Ectodermal cell (in vitro differentiated cells): ENCODE measurements around the gene IRF7.

Source experiments
- H3K27ac ChIP-seq: 2 replicates; pipeline ENCODE4 v1.7.0; 2013; ENCODE audit warnings: mild to moderate bottlenecking, low read depth, low read length; ENCODE audit not compliant: insufficient read depth, poor library complexity, severe bottlenecking
- H3K27me3 ChIP-seq: 2 replicates; pipeline ENCODE4 v1.7.0; 2013; ENCODE audit warnings: mild to moderate bottlenecking, low read length; ENCODE audit not compliant: insufficient read depth, control insufficient read depth, poor library complexity, severe bottlenecking
- H3K36me3 ChIP-seq: one replicate; pipeline ENCODE4 v1.7.0; 2013; ENCODE audit warnings: low read length; ENCODE audit not compliant: control insufficient read depth, insufficient read depth
- H3K4me1 ChIP-seq: one replicate; pipeline ENCODE4 v1.7.0; 2013; ENCODE audit warnings: low read length; ENCODE audit not compliant: control insufficient read depth, insufficient read depth
- H3K4me3 ChIP-seq: 2 replicates; pipeline ENCODE4 v1.7.0; 2013; ENCODE audit warnings: low read depth, low read length, control low read depth; ENCODE audit not compliant: insufficient read depth
- H3K9me3 ChIP-seq: 2 replicates; pipeline ENCODE4 v1.7.0; 2013; ENCODE audit warnings: mild to moderate bottlenecking, low read length, moderate library complexity; ENCODE audit not compliant: control insufficient read depth
- WGBS, 2 experiments: methylation state at CpG; one replicate each; pipeline ENCODE4 v1.1.7; 2013; ENCODE audit warnings: missing lambda C conversion rate in 2 of 2; 5-methylcytosine and 5-hydroxymethylcytosine counted together

The IRF7 gene

DNA sequence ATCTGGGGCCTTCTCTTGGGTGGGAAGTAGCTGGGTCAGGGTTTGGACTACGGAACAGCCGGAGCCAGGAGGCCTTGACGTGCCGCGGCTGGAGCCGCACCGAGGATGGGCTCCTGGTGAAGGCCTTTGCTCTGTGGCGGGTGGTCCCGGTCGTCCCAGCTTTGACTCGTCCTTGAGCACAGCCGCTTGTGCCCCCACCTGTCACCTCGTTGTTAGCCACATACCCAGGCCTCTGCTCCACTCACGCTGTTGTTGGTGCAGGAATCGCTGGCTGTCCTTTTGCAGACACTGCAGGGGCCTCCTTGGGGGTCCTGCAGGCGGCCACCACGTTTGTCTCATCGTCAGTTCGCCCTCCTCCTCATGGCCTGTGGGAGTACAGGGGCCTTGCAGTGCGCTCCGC, 22.4 kb downstream of the IRF7 start:
- H3K4me1 ChIP-seq, result no peaks in the 10 kb centered on the region
- H3K36me3 ChIP-seq, result peaks cover 71% of the 10 kb centered on the region
- no peak overlapping the region for H3K4me3 ChIP-seq
- no peak overlapping the region for H3K27ac ChIP-seq
- H3K9me3 ChIP-seq, result no peaks in the 10 kb centered on the region
- no peaks in the 10 kb centered on the region for H3K27me3 ChIP-seq
- 95 to 96% methylated on average over 21 of the region's 21 CpGs for WGBS, 2 experiments

DNA sequence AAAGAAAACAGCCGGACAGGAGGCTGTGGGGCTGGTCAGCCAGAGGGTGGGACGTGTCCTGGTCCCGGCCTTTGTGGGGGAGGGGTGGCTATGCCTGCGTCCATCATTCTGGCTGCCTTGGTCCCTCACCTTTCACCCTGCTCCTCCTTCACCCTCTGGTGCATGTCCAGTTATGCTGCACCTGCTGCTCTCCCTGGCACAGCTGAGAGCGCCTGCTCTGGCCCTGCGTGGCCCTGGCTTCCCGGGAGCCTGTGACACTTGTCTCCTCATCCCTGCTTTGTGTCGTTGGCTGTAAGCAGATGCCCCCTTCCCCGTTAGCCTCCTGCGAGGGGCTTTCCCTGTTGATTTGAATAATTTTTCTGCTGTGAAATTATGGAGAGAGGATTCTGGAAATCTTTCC, 22.8 kb downstream of the IRF7 start:
- 95 to 97% methylated on average over 10 of the region's 10 CpGs for WGBS, 2 experiments
- Histone ChIP-seq H3K4me1 (no peaks in the 10 kb centered on the region), H3K9me3 (no peaks in the 10 kb centered on the region), H3K27ac (no peak overlapping the region), H3K27me3 (no peaks in the 10 kb centered on the region), H3K36me3 (peaks cover 66% of the 10 kb centered on the region), H3K4me3 (no peak overlapping the region)

DNA sequence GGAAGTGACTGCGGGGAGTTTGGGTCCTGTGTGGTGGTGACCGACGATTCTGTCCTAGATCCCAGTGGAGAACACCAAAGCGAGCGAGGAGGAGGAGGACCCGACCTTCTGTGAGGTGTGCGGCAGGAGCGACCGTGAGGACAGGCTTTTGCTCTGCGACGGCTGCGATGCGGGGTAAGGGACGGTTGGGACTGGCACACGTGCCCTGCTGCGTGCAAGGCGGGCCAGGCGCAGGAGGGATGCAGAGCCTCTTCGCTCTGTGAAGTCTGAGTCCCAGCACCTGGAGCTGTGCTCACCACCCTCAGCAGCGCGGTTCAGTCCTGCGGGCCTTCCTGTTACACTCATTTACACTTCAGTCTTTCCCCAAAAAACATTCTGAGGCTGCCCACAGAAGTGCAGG, 23.2 kb downstream of the IRF7 start:
- Histone ChIP-seq H3K4me3 (no peak overlapping the region), H3K27me3 (no peaks in the 10 kb centered on the region), H3K9me3 (no peaks in the 10 kb centered on the region), H3K4me1 (no peaks in the 10 kb centered on the region), H3K27ac (no peak overlapping the region), H3K36me3 (peaks cover 67% of the 10 kb centered on the region)
- WGBS, 2 experiments, result 97% methylated on average over 22 of the region's 22 CpGs

DNA sequence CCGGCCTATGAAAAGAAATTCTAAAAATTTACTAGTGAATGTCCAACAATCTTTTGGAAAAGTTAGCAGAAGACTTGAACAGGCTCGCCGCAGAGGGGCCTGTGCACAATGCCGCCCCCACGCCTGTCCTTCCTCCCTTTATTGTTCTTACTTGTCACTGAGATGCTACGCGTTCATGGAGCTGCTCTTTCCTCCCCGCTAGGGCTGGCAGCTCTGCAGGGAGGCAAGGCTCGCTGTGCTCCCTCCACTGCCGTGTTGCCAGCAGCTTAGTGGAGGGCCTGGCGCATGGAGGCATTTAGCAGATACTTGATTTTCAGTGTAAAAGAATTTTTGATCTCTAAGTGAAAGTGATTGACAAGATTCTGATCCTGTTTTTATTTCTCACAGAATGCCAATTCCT, 24.8 kb downstream of the IRF7 start:
- no peak overlapping the region for H3K4me3 ChIP-seq
- no peaks in the 10 kb centered on the region for H3K4me1 ChIP-seq
- H3K9me3 ChIP-seq, result no peaks in the 10 kb centered on the region
- H3K27me3 ChIP-seq, result no peaks in the 10 kb centered on the region
- H3K36me3 ChIP-seq, result peaks cover 75% of the 10 kb centered on the region
- WGBS, 2 experiments, result 89 to 90% methylated on average over 11 of the region's 11 CpGs
- no peak overlapping the region for H3K27ac ChIP-seq

DNA sequence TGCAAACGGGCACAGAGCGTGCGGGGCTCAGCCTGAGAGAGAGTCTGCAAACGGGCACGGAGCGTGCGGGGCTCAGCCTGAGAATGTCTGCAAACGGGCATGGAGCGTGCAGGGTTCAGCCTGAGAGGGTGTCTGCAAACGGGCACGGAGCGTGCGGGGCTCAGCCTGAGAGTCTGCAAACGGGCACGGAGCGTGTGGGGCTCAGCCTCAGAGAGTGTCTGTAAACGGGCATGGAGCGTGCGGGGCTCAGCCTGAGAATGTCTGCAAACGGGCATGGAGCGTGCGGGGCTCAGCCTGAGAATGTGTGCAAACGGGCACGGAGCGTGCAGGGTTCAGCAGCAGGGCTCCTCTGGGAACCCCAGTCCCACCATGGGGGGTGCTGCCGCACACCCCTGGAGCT, 26.0 kb downstream of the IRF7 start:
- WGBS, 2 experiments, result 96% methylated on average over 26 of the region's 26 CpGs
- Histone ChIP-seq H3K4me3 (no peak overlapping the region), H3K36me3 (peaks cover 64% of the 10 kb centered on the region), H3K4me1 (no peaks in the 10 kb centered on the region), H3K27me3 (no peaks in the 10 kb centered on the region), H3K27ac (no peak overlapping the region), H3K9me3 (no peaks in the 10 kb centered on the region)

DNA sequence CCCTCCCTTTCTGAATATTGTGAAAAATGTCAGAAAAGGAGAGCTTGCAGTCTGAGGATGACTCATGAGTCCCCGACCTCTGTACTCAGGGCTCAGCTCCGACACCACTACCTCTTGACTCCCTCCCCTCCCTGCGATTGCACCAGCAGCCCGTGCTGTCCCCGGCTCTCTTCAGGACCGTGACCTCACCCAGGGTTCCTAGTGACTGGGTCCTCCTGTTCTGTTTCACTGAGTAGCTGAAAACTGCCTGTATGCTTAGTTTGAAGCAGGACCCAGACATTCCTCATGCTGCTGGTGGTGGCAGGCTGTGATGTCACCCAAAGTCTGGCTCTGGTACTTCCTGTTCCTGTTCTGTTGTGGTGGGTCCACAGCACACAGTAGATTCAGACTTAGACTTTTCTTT, 27.8 kb downstream of the IRF7 start:
- Histone ChIP-seq H3K27ac (no peak overlapping the region), H3K36me3 (peaks cover 55% of the 10 kb centered on the region), H3K9me3 (no peaks in the 10 kb centered on the region), H3K4me1 (no peaks in the 10 kb centered on the region), H3K27me3 (no peaks in the 10 kb centered on the region), H3K4me3 (no peak overlapping the region)
- WGBS, 2 experiments, result 92 to 95% methylated on average over 6 of the region's 6 CpGs

DNA sequence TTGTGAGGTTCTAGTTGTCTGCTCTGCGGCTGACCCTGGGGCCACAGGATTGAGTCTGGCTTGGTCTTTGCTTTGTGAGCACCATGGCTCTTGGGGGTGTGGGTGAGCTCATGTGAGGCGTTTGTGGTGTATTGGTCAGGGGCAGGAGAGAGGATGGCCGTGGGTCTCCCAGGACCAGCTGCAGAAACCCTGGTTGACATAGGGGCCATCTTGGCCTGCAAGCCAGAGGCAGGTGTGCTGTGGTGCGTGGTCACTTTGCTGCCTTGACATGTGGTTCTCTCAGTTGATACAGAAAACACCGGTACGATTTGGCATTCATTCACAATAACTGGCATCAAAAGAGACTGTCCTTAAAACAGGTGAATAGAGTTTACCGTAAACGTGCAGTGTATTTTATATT, 28.2 kb downstream of the IRF7 start:
- Histone ChIP-seq H3K36me3 (peaks cover 52% of the 10 kb centered on the region), H3K4me3 (no peak overlapping the region), H3K27ac (no peak overlapping the region), H3K4me1 (no peaks in the 10 kb centered on the region), H3K27me3 (no peaks in the 10 kb centered on the region), H3K9me3 (no peaks in the 10 kb centered on the region)
- WGBS, 2 experiments, result 96 to 97% methylated on average over 8 of the region's 8 CpGs

DNA sequence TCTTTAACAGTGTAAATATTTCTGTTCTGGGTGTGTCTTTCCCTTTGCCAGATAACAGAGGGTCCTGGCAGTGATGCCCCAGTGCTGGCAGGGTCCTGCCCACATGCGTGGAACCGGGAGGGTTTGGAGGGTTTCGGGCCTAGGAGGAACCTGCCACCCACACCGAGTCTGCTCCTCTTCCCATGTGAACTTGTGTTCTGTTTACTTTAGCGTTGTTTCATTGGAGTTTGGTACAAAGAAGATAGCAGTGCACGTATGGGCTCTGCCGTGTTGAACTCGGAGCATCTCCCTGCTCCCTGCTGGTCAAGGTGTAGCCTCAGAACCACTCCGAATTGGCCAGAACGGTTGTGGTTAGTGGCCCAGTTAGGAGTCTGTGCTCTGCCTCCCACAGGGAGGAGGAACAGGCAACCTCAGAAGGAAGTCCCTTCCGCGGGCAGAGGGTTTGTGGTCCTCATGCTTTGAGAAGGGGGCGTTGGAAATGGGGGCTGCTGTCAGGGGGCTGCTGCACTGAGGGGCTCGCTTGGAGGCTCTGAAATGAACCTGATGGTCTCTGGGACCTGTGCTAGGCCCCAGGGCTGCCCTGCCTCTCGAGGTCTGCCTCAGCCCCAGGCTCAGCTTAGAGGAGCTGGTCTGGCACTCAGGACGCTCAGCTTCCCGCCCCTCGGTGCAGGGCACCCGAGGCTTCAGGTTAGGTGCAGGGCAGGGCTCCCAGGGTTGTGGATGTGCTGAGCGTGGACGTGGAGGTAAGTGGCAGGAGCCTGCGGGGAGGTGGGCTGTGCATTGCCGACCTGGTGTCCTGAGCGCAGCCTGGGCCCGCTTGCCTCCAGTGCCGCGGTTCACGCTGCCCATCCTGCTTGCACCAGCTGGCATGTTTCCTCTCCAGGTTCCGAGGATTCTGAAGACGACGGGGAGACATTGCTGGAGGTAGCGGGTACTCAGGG, 29.1 kb downstream of the IRF7 start:
- Histone ChIP-seq H3K9me3 (no peaks in the 10 kb centered on the region), H3K4me3 (no peak overlapping the region), H3K36me3 (peaks cover 50% of the 10 kb centered on the region), H3K4me1 (no peaks in the 10 kb centered on the region), H3K27ac (no peak overlapping the region), H3K27me3 (no peaks in the 10 kb centered on the region)
- 95 to 97% methylated on average over 32 of the region's 32 CpGs for WGBS, 2 experiments

DNA sequence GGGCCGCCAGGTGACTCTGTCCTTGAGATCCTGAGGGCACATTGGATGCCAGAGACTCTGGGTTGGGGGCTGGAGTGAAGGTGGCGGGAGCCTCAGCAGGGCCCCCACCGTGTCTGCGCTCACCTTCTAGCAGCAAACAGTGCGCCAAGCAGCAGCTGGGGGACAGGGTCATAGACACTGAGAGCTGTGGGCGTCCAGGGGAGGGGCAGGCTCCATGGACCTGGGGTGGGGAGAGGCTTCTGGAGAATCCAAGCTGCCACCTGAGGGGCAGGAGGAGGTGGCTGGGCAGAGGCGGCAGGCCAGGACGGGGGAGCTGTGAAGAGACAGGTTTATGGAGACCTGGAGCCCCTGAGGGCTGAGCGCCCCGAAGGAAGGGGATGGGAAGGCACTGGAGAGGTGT, 31.5 kb downstream of the IRF7 start:
- no peaks in the 10 kb centered on the region for H3K9me3 ChIP-seq
- H3K27ac ChIP-seq, result no peak overlapping the region
- no peaks in the 10 kb centered on the region for H3K4me1 ChIP-seq
- H3K4me3 ChIP-seq, result no peak overlapping the region
- H3K27me3 ChIP-seq, result no peaks in the 10 kb centered on the region
- 94 to 97% methylated on average over 10 of the region's 10 CpGs for WGBS, 2 experiments
- H3K36me3 ChIP-seq, result peaks cover 36% of the 10 kb centered on the region

DNA sequence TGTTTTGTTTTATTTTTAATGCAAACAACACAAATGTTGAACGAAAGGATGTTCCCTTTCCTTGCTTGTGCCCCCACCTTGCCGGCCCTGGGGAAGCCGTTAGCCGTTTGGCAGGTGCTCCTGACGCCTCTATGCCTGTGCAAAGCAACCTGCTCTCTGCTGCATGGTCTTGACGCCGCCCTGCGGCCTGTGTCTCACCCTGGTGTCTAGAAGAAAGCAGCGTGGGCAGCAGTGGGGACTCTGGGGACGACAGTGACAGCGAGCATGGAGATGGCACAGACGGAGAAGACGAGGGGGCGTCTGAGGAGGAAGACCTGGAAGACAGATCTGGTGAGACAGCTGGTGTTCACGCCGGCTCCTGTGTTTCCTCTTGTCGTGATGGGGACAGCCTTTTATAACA, 34.0 kb downstream of the IRF7 start:
- WGBS, 2 experiments, result 96% methylated on average over 17 of the region's 17 CpGs
- H3K9me3 ChIP-seq, result no peaks in the 10 kb centered on the region
- H3K4me1 ChIP-seq, result peaks cover 10% of the 10 kb centered on the region
- no peak overlapping the region for H3K4me3 ChIP-seq
- H3K36me3 ChIP-seq, result peaks cover 26% of the 10 kb centered on the region
- H3K27ac ChIP-seq, result no peak overlapping the region
- no peaks in the 10 kb centered on the region for H3K27me3 ChIP-seq
